Mesenchymal stem cell (in vitro differentiated cells and primary cell): ENCODE data around the gene RPS15.

Experiments
- DNase-seq: peaks from one replicate; pipeline ENCODE4 v3.0.0-alpha.2; 2013
- H2AFZ ChIP-seq: one replicate; pipeline ENCODE4 v1.6.1; 2013; ENCODE audit warnings: low read depth, mild to moderate bottlenecking, control low read depth, inconsistent platforms, low read length, moderate library complexity
- H2AK5ac ChIP-seq: 2 replicates; pipeline ENCODE4 v1.6.1; 2013; ENCODE audit warnings: low read length, moderate library complexity, mild to moderate bottlenecking, inconsistent platforms; ENCODE audit not compliant: severe bottlenecking
- H2BK120ac ChIP-seq: one replicate; pipeline ENCODE4 v1.6.1; 2013; ENCODE audit warnings: low read depth, mild to moderate bottlenecking, inconsistent platforms, low read length, moderate library complexity
- H2BK12ac ChIP-seq, 2 experiments: one replicate each; pipeline ENCODE4 v1.6.1; 2013; ENCODE audit warnings: inconsistent platforms in 2 of 2, low read length in 2 of 2, mild to moderate bottlenecking in 2 of 2, moderate library complexity in 2 of 2, control low read depth in 1 of 2
- H2BK15ac ChIP-seq: one replicate; pipeline ENCODE4 v1.6.1; 2013; ENCODE audit warnings: mild to moderate bottlenecking, low read depth, inconsistent platforms; ENCODE audit not compliant: poor library complexity, severe bottlenecking
- H2BK5ac ChIP-seq: 2 replicates; pipeline ENCODE4 v1.6.1; 2013; ENCODE audit warnings: low read depth, mild to moderate bottlenecking, low read length, control low read depth, inconsistent platforms; ENCODE audit not compliant: poor library complexity, severe bottlenecking
- H3K14ac ChIP-seq, 2 experiments: one replicate each; pipeline ENCODE4 v1.6.1; 2013; ENCODE audit warnings: inconsistent platforms in 2 of 2, low read length in 2 of 2, control low read depth in 1 of 2, mild to moderate bottlenecking in 1 of 2, moderate library complexity in 1 of 2
- H3K18ac ChIP-seq, 2 experiments: one replicate each; pipeline ENCODE4 v1.6.1; 2013; ENCODE audit warnings: inconsistent platforms in 2 of 2, low read length in 2 of 2, control low read depth in 1 of 2, low read depth in 1 of 2, mild to moderate bottlenecking in 1 of 2
- H3K23ac ChIP-seq, 2 experiments: one replicate each; pipeline ENCODE4 v1.6.1; 2013; ENCODE audit warnings: inconsistent platforms in 2 of 2, low read length in 2 of 2, mild to moderate bottlenecking in 2 of 2, moderate library complexity in 2 of 2, control low read depth in 1 of 2
- H3K27ac ChIP-seq: 2 replicates; pipeline ENCODE4 v1.5.1; 2013; ENCODE audit warnings: mild to moderate bottlenecking, moderate library complexity, low read length, control low read depth, inconsistent platforms; ENCODE audit not compliant: poor library complexity, severe bottlenecking
- H3K27me3 ChIP-seq, 2 experiments: 2 replicates each; pipeline versions ENCODE4 v1.6.1 to v1.7.0; 2013; ENCODE audit warnings: low read length in 2 of 2, mild to moderate bottlenecking in 2 of 2, moderate library complexity in 2 of 2, control low read depth in 1 of 2, inconsistent platforms in 1 of 2; ENCODE audit not compliant: control insufficient read depth in 1 of 2, insufficient read depth in 1 of 2
- H3K36me3 ChIP-seq, 2 experiments: 2 replicates each; pipeline versions ENCODE4 v1.6.1 to v1.7.0; 2013; ENCODE audit warnings: low read length in 2 of 2, control low read depth in 1 of 2, inconsistent platforms in 1 of 2, low read depth in 1 of 2, mild to moderate bottlenecking in 1 of 2; ENCODE audit not compliant: insufficient read depth in 2 of 2, control insufficient read depth in 1 of 2
- H3K4ac ChIP-seq, 2 experiments: one replicate each; pipeline ENCODE4 v1.6.1; 2013; ENCODE audit warnings: inconsistent platforms in 2 of 2, low read length in 2 of 2, mild to moderate bottlenecking in 2 of 2, moderate library complexity in 2 of 2, control low read depth in 1 of 2, low read depth in 1 of 2
- H3K4me1 ChIP-seq: 2 replicates; pipeline ENCODE4 v1.6.1; 2013; ENCODE audit warnings: low read depth, low read length, control low read depth; ENCODE audit not compliant: control insufficient read depth, insufficient read depth
- H3K4me2 ChIP-seq: 2 replicates; pipeline ENCODE4 v1.6.1; 2013; ENCODE audit warnings: low read length, mild to moderate bottlenecking, inconsistent platforms; ENCODE audit not compliant: poor library complexity, severe bottlenecking
- H3K4me3 ChIP-seq, 2 experiments: 2 replicates each; pipeline versions ENCODE4 v1.5.1 to v1.7.0; 2013; ENCODE audit warnings: low read length in 2 of 2, mild to moderate bottlenecking in 2 of 2, control low read depth in 1 of 2, low read depth in 1 of 2; ENCODE audit not compliant: insufficient read depth in 1 of 2
- H3K79me1 ChIP-seq: replicated peaks from 2 replicates; pipeline ENCODE4 v1.6.1; 2013; ENCODE audit warnings: mild to moderate bottlenecking, control low read depth, low read length, inconsistent platforms; ENCODE audit not compliant: poor library complexity, severe bottlenecking
- H3K9ac ChIP-seq: 2 replicates; pipeline ENCODE4 v1.7.0; 2013; ENCODE audit warnings: mild to moderate bottlenecking, low read length, moderate library complexity
- H3K9me3 ChIP-seq: 2 replicates; pipeline ENCODE4 v1.7.0; 2013; ENCODE audit warnings: mild to moderate bottlenecking, low read length; ENCODE audit not compliant: control insufficient read depth
- H4K8ac ChIP-seq: one replicate; pipeline ENCODE4 v1.6.1; 2013; ENCODE audit warnings: inconsistent platforms, mild to moderate bottlenecking, low read length, moderate library complexity
- H4K91ac ChIP-seq: one replicate; pipeline ENCODE4 v1.6.1; 2013; ENCODE audit warnings: mild to moderate bottlenecking, low read length, inconsistent platforms
- WGBS: methylation state at CpG from one replicate; pipeline ENCODE4 v1.1.7; 2013; ENCODE audit warnings: mixed read lengths; 5-methylcytosine and 5-hydroxymethylcytosine counted together

RPS15 gene

GRCh38 chr19:1481893-1482360 is 43.7 kb downstream of the RPS15 start:
- no peak overlapping the region for H3K23ac ChIP-seq
- H2BK5ac ChIP-seq, result no peak overlapping the region
- H3K27me3 ChIP-seq, result no peaks in the 10 kb centered on the region
- no peak overlapping the region for H2AK5ac ChIP-seq
- H2AFZ ChIP-seq, result no peak overlapping the region
- H3K4me2 ChIP-seq, result no peak overlapping the region
- no peak overlapping the region for H2BK12ac ChIP-seq
- H3K36me3 ChIP-seq, result peaks cover 5 to 20% of the 10 kb centered on the region in 2 experiments
- H3K14ac ChIP-seq, result no peak overlapping the region
- no peak for DNase-seq
- H3K4ac ChIP-seq, result no peak overlapping the region
- no peaks in the 10 kb centered on the region for H3K9me3 ChIP-seq
- 95% methylated on average over 31 of the region's 36 CpGs for WGBS
- no peak overlapping the region for H2BK15ac ChIP-seq
- H3K4me1 ChIP-seq, result peaks cover 6% of the 10 kb centered on the region
- no peak overlapping the region for H3K9ac ChIP-seq
- H3K27ac ChIP-seq, result no peak overlapping the region
- no peak overlapping the region for H3K4me3 ChIP-seq
- no peak overlapping the region for H4K8ac ChIP-seq
- H2BK120ac ChIP-seq, result no peak overlapping the region
- H3K18ac ChIP-seq, result no peak overlapping the region
- H3K79me1 ChIP-seq, result peaks cover 5% of the 10 kb centered on the region
- H4K91ac ChIP-seq, result peak overlapping the region; percentile 67

- H3K4me1 ChIP-seq, result peaks cover 6% of the 10 kb centered on the region
- no peak overlapping the region for H3K4me2 ChIP-seq
- no peak overlapping the region for H3K23ac ChIP-seq
- H2BK15ac ChIP-seq, result no peak overlapping the region
- H3K27ac ChIP-seq, result no peak overlapping the region
- H3K27me3 ChIP-seq, result no peaks in the 10 kb centered on the region
- no peak overlapping the region for H3K4me3 ChIP-seq
- H4K8ac ChIP-seq, result no peak overlapping the region
- WGBS, result 91% methylated on average over 37 of the region's 37 CpGs
- no peak overlapping the region for H3K9ac ChIP-seq
- no peak overlapping the region for H2BK5ac ChIP-seq
- no peak overlapping the region for H2BK12ac ChIP-seq
- H4K91ac ChIP-seq, result peak overlapping the region; percentile 67
- no peak for DNase-seq
- peaks cover 2% of the 10 kb centered on the region for H3K79me1 ChIP-seq
- H3K4ac ChIP-seq, result no peak overlapping the region
- no peak overlapping the region for H2AFZ ChIP-seq
- H3K14ac ChIP-seq, result no peak overlapping the region
- H2AK5ac ChIP-seq, result no peak overlapping the region
- no peak overlapping the region for H2BK120ac ChIP-seq
- H3K9me3 ChIP-seq, result no peaks in the 10 kb centered on the region
- peaks cover under 1 to 26% of the 10 kb centered on the region in 2 experiments for H3K36me3 ChIP-seq
- peak overlapping the region in 1 of 2 experiments; percentile 25 for H3K18ac ChIP-seq
These were observed 44.4 kb downstream of the RPS15 start for GRCh38 chr19:1482361-1483130.

- Histone ChIP-seq H3K4ac (no peak overlapping the region), H3K14ac (no peak overlapping the region), H3K18ac (no peak overlapping the region), H3K23ac (no peak overlapping the region), H2BK5ac (no peak overlapping the region), H2BK12ac (no peak overlapping the region), H3K4me2 (no peak overlapping the region), H3K4me3 (no peak overlapping the region), H3K9me3 (no peaks in the 10 kb centered on the region), H2BK15ac (no peak overlapping the region), H3K27me3 (no peaks in the 10 kb centered on the region), H2BK120ac (no peak overlapping the region), H3K4me1 (peaks cover 2% of the 10 kb centered on the region), H3K27ac (no peak overlapping the region), H3K79me1 (no peaks in the 10 kb centered on the region), H3K36me3 (peaks cover 0 to 26% of the 10 kb centered on the region in 2 experiments), H2AK5ac (no peak overlapping the region), H3K9ac (no peak overlapping the region), H4K91ac (peak overlapping the region; percentile 18), H2AFZ (no peak overlapping the region), H4K8ac (no peak overlapping the region)
- DNase-seq, result no peak
- WGBS, result 93% methylated on average over 74 of the region's 77 CpGs
These were observed 45.2 kb downstream of the RPS15 start for GRCh38 chr19:1483131-1483978.

GRCh38 chr19:1483979-1484428 is 45.8 kb downstream of the RPS15 start:
- Histone ChIP-seq H3K4ac (no peak overlapping the region), H2BK15ac (no peak overlapping the region), H3K4me3 (no peak overlapping the region), H3K36me3 (peaks cover 0 to 26% of the 10 kb centered on the region in 2 experiments), H3K79me1 (no peaks in the 10 kb centered on the region), H2BK12ac (no peak overlapping the region), H3K27me3 (no peaks in the 10 kb centered on the region), H2AK5ac (no peak overlapping the region), H3K4me1 (peaks cover 2% of the 10 kb centered on the region), H2BK120ac (no peak overlapping the region), H2AFZ (no peak overlapping the region), H3K27ac (no peak overlapping the region), H3K18ac (no peak overlapping the region), H3K9me3 (no peaks in the 10 kb centered on the region), H4K91ac (no peak overlapping the region), H4K8ac (peak overlapping the region; percentile 4), H3K9ac (no peak overlapping the region), H3K14ac (no peak overlapping the region), H3K23ac (no peak overlapping the region), H2BK5ac (no peak overlapping the region), H3K4me2 (no peak overlapping the region)
- DNase-seq, result no peak
- 91% methylated on average over 22 of the region's 23 CpGs for WGBS
